ENCODE results near the gene SKAP1. TPM values are rescaled to one million over a fixed set of nuclear protein-coding genes. Genes with fewer than 3 reads are reported as not detected.

SKAP1 gene
- total RNA-seq, 1 experiment from 2014 or later: 0.31 TPM

DNA sequence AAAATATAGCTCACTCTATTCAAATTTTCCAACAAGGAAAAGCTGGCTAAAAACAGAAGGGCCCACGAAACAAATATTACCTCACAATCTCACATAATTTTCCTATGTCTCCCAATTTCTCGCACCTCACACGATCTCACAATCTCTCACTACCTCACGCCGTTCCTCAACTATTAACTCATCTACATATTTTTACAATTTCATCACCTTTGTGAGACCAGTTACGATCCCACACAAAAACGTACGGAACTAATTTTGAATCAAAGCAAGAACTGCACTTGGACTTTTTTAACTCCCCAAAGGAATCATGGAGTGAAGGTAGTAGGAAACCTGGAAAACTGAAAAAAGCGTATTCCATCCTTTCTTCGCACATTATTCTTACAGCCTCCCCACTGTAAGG lies 329.9 kb downstream of the SKAP1 start:
- Histone ChIP-seq H3K4me3 (peak overlapping the region; percentile 89), H3K9me3 (ENCODE audit: insufficient read depth, low read depth) (0 out of 2 replicates have a peak, but pooled peaks cover 4% of the 10 kb centered on the region), H3K9me2 (ENCODE audit: insufficient read depth) (no peaks in the 10 kb centered on the region), H3K79me2 (ENCODE audit: low read depth) (peaks cover 57% of the 10 kb centered on the region), H4K20me1 (ENCODE audit: insufficient read depth) (peaks cover 45% of the 10 kb centered on the region), H2AFZ (peak overlapping the region; percentile 95), H3K27ac (peak overlapping the region; percentile 71), H3K4me1 (replicated peaks; ENCODE audit: insufficient read depth) (peaks cover 25% of the 10 kb centered on the region), H3F3A (ENCODE audit: insufficient read depth, low read depth) (peaks cover 47% of the 10 kb centered on the region), H3K4me2 (peak overlapping the region; percentile 79), H3K36me3 (ENCODE audit: low read depth) (peaks cover 5% of the 10 kb centered on the region; the same call in 1 of the 2 replicates), H3K27me3 (ENCODE audit: insufficient read depth, low read depth) (no peaks in the 10 kb centered on the region)
- ChIA-PET CTCF (no interaction called here), POLR2A (ENCODE audit: unreplicated experiment) (interaction anchor here (1.0 kb wide), 1 partner anchor 9 kb away, joined by 4 read pairs; no protein-coding TSS in a partner anchor)
- DNase-seq: peak in 1 of 2 experiments; percentile 58
- intact Hi-C loops (cut with micrococcal nuclease; ENCODE audit: unreplicated experiment): loop anchor here (5.0 kb wide), 1 partner anchor 53 kb away; the partner anchor contains the start of gene NFE2L1
- TF ChIP-seq, protein P1, sequence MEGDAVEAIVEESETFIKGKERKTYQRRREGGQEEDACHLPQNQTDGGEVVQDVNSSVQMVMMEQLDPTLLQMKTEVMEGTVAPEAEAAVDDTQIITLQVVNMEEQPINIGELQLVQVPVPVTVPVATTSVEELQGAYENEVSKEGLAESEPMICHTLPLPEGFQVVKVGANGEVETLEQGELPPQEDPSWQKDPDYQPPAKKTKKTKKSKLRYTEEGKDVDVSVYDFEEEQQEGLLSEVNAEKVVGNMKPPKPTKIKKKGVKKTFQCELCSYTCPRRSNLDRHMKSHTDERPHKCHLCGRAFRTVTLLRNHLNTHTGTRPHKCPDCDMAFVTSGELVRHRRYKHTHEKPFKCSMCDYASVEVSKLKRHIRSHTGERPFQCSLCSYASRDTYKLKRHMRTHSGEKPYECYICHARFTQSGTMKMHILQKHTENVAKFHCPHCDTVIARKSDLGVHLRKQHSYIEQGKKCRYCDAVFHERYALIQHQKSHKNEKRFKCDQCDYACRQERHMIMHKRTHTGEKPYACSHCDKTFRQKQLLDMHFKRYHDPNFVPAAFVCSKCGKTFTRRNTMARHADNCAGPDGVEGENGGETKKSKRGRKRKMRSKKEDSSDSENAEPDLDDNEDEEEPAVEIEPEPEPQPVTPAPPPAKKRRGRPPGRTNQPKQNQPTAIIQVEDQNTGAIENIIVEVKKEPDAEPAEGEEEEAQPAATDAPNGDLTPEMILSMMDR (conservative IDR thresholded peaks at IDR 0.05): no peak
- TF ChIP-seq EZH2 (IDR thresholded peaks at IDR 0.05; ENCODE audit: low read depth): no peak
- BruUV-seq (replicated peaks): TSS peak; percentile 48

DNA sequence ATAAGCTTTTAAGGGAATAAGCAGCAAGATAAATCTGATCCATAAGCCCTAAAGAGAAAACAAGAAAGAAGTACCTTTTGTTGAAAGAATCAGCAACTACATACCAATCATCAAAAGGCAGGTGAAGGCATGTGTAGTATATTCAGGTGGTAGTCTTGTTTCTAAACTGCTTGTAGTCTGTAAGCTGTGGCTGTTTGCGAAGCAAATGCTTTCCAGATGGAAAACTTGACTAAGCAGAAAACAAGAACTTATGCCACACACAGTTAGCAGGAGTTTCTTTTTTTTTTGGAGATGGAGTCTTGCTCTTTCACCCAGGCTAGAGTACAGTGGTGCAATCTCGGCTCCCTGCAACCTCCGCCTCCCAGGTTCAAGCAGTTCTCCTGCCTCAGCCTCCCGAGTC lies 334.4 kb downstream of the SKAP1 start:
- Histone ChIP-seq H4K20me1 (ENCODE audit: insufficient read depth) (peaks cover 90% of the 10 kb centered on the region), H3K4me3 (no peak overlapping the region), H3K9me3 (ENCODE audit: insufficient read depth, low read depth) (no peaks in the 10 kb centered on the region), H3F3A (ENCODE audit: insufficient read depth, low read depth) (peaks cover 34% of the 10 kb centered on the region), H3K27me3 (ENCODE audit: insufficient read depth, low read depth) (no peaks in the 10 kb centered on the region), H3K4me1 (replicated peaks; ENCODE audit: insufficient read depth) (peaks cover 21% of the 10 kb centered on the region), H3K36me3 (ENCODE audit: low read depth) (peaks cover 16% of the 10 kb centered on the region; the same call in 1 of the 2 replicates), H3K9me2 (ENCODE audit: insufficient read depth) (no peaks in the 10 kb centered on the region), H3K79me2 (ENCODE audit: low read depth) (peaks cover 100% of the 10 kb centered on the region), H2AFZ (no peak overlapping the region), H3K27ac (no peak overlapping the region), H3K4me2 (no peak overlapping the region)
- no peak for DNase-seq
- ChIA-PET POLR2A (ENCODE audit: unreplicated experiment) (interaction anchor here (0.7 kb wide), 1 partner anchor 136 kb away, joined by 5 read pairs; no protein-coding TSS in a partner anchor), CTCF (no interaction called here)
- TF ChIP-seq, protein P1 (conservative IDR thresholded peaks at IDR 0.05): no peak
- no peak for TF ChIP-seq EZH2 (IDR thresholded peaks at IDR 0.05; ENCODE audit: low read depth)
- no TSS peak for BruUV-seq (replicated peaks)
- intact Hi-C loops (cut with micrococcal nuclease; ENCODE audit: unreplicated experiment): no loop called here

DNA sequence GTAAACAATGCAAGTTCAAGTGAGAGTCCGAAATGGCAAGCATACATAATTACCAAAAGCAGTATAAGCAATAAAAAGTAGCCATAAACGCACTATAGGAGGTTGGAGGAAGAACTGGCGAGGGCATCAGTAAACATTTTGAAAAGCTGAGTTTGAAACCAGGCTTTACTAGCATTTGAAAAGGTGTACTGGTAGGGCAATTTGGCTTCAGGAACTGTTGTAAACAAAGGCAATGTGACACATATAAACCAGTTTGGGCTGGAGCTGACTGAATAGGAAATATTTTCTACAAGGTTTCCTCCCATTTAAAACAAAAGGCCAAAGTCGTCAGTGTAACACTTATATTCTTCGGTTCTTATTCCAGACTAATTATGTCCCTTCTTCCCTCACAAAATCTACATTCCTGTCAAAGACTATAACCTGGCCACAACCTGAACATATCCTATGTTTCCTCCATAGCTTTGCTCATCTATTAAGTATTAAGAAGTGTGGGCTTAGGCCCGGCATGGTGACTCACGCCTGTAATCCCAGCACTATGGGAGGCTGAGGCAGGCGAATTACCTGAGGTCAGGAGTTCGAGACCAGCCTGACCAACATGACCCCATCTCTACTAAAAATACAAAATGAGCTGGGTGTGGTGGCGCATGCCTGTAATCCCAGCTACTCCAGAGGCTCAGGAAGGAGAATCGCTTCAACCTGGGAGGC lies 336.5 kb downstream of the SKAP1 start:
- TF ChIP-seq, protein P1 (conservative IDR thresholded peaks at IDR 0.05): no peak
- TF ChIP-seq EZH2 (IDR thresholded peaks at IDR 0.05; ENCODE audit: low read depth): no peak
- H3K4me2 ChIP-seq: no peak overlapping the region
- H3F3A ChIP-seq (ENCODE audit: insufficient read depth, low read depth): peaks cover 17% of the 10 kb centered on the region; the same call in 1 of the 2 replicates
- H3K4me1 ChIP-seq (replicated peaks; ENCODE audit: insufficient read depth): 0 out of 2 replicates have a peak, but pooled peaks cover 8% of the 10 kb centered on the region
- POLR2A ChIA-PET (ENCODE audit: unreplicated experiment): no interaction called here
- no peak for DNase-seq
- no peaks in the 10 kb centered on the region for H3K9me3 ChIP-seq (ENCODE audit: insufficient read depth, low read depth)
- H3K27me3 ChIP-seq (ENCODE audit: insufficient read depth, low read depth): no peaks in the 10 kb centered on the region
- CTCF ChIA-PET: no interaction called here
- peaks cover 100% of the 10 kb centered on the region for H3K79me2 ChIP-seq (ENCODE audit: low read depth)
- H2AFZ ChIP-seq: no peak overlapping the region
- H3K4me3 ChIP-seq: no peak overlapping the region
- no peak overlapping the region for H3K27ac ChIP-seq
- peaks cover 86% of the 10 kb centered on the region for H4K20me1 ChIP-seq (ENCODE audit: insufficient read depth)
- BruUV-seq (replicated peaks): no TSS peak
- intact Hi-C loops (cut with micrococcal nuclease; ENCODE audit: unreplicated experiment): no loop called here
- H3K36me3 ChIP-seq (ENCODE audit: low read depth): peaks cover 20% of the 10 kb centered on the region; the same call in 1 of the 2 replicates
- no peaks in the 10 kb centered on the region for H3K9me2 ChIP-seq (ENCODE audit: insufficient read depth)
